ENCODE results near the gene TNFRSF12A. TPM values are rescaled to one million over a fixed set of nuclear protein-coding genes. Genes with fewer than 3 reads are reported as not detected.

TNFRSF12A gene
- total and polyA plus RNA-seq, 9 of the 15 experiments (the other 6 are each of a cell fraction or from before 2014, with no cell fraction given) = 0.41 to 61.8 (median 26.5) TPM

GRCh38 chr16:3020604-3021448 is 658 bp downstream of the TNFRSF12A start (continued):
- TF ChIP-seq, protein P1, sequence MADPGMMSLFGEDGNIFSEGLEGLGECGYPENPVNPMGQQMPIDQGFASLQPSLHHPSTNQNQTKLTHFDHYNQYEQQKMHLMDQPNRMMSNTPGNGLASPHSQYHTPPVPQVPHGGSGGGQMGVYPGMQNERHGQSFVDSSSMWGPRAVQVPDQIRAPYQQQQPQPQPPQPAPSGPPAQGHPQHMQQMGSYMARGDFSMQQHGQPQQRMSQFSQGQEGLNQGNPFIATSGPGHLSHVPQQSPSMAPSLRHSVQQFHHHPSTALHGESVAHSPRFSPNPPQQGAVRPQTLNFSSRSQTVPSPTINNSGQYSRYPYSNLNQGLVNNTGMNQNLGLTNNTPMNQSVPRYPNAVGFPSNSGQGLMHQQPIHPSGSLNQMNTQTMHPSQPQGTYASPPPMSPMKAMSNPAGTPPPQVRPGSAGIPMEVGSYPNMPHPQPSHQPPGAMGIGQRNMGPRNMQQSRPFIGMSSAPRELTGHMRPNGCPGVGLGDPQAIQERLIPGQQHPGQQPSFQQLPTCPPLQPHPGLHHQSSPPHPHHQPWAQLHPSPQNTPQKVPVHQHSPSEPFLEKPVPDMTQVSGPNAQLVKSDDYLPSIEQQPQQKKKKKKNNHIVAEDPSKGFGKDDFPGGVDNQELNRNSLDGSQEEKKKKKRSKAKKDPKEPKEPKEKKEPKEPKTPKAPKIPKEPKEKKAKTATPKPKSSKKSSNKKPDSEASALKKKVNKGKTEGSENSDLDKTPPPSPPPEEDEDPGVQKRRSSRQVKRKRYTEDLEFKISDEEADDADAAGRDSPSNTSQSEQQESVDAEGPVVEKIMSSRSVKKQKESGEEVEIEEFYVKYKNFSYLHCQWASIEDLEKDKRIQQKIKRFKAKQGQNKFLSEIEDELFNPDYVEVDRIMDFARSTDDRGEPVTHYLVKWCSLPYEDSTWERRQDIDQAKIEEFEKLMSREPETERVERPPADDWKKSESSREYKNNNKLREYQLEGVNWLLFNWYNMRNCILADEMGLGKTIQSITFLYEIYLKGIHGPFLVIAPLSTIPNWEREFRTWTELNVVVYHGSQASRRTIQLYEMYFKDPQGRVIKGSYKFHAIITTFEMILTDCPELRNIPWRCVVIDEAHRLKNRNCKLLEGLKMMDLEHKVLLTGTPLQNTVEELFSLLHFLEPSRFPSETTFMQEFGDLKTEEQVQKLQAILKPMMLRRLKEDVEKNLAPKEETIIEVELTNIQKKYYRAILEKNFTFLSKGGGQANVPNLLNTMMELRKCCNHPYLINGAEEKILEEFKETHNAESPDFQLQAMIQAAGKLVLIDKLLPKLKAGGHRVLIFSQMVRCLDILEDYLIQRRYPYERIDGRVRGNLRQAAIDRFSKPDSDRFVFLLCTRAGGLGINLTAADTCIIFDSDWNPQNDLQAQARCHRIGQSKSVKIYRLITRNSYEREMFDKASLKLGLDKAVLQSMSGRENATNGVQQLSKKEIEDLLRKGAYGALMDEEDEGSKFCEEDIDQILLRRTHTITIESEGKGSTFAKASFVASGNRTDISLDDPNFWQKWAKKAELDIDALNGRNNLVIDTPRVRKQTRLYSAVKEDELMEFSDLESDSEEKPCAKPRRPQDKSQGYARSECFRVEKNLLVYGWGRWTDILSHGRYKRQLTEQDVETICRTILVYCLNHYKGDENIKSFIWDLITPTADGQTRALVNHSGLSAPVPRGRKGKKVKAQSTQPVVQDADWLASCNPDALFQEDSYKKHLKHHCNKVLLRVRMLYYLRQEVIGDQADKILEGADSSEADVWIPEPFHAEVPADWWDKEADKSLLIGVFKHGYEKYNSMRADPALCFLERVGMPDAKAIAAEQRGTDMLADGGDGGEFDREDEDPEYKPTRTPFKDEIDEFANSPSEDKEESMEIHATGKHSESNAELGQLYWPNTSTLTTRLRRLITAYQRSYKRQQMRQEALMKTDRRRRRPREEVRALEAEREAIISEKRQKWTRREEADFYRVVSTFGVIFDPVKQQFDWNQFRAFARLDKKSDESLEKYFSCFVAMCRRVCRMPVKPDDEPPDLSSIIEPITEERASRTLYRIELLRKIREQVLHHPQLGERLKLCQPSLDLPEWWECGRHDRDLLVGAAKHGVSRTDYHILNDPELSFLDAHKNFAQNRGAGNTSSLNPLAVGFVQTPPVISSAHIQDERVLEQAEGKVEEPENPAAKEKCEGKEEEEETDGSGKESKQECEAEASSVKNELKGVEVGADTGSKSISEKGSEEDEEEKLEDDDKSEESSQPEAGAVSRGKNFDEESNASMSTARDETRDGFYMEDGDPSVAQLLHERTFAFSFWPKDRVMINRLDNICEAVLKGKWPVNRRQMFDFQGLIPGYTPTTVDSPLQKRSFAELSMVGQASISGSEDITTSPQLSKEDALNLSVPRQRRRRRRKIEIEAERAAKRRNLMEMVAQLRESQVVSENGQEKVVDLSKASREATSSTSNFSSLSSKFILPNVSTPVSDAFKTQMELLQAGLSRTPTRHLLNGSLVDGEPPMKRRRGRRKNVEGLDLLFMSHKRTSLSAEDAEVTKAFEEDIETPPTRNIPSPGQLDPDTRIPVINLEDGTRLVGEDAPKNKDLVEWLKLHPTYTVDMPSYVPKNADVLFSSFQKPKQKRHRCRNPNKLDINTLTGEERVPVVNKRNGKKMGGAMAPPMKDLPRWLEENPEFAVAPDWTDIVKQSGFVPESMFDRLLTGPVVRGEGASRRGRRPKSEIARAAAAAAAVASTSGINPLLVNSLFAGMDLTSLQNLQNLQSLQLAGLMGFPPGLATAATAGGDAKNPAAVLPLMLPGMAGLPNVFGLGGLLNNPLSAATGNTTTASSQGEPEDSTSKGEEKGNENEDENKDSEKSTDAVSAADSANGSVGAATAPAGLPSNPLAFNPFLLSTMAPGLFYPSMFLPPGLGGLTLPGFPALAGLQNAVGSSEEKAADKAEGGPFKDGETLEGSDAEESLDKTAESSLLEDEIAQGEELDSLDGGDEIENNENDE (IDR thresholded peaks at IDR 0.05; ENCODE audit: low read depth, low read length) = no peak
- TF ChIP-seq, protein P2, sequence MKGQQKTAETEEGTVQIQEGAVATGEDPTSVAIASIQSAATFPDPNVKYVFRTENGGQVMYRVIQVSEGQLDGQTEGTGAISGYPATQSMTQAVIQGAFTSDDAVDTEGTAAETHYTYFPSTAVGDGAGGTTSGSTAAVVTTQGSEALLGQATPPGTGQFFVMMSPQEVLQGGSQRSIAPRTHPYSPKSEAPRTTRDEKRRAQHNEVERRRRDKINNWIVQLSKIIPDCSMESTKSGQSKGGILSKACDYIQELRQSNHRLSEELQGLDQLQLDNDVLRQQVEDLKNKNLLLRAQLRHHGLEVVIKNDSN (CRISPR knock-in tag; IDR thresholded peaks at IDR 0.05) = no peak
- no peak for TF ChIP-seq SAFB (IDR thresholded peaks at IDR 0.05; ENCODE audit: borderline replicate concordance, low read depth, low read length)
- 0 out of 2 replicates have a peak, but pooled peaks have one; percentile 4 for TF ChIP-seq ZBTB17 (CRISPR knock-in tag; IDR thresholded peaks at IDR 0.05)
- TF ChIP-seq ZNF121 (CRISPR knock-in tag; conservative IDR thresholded peaks at IDR 0.05) = no peak
- TF ChIP-seq MIER1 (IDR thresholded peaks at IDR 0.05; ENCODE audit: low read depth) = no peak
- no peak for TF ChIP-seq ZNF197 (CRISPR knock-in tag; IDR thresholded peaks at IDR 0.05; ENCODE audit: low read depth)
- 0 out of 2 replicates have a peak, but pooled peaks have one; percentile 44 for TF ChIP-seq USF2 (CRISPR knock-in tag; IDR thresholded peaks at IDR 0.05)
- no peak for TF ChIP-seq ERF (CRISPR knock-in tag; IDR thresholded peaks at IDR 0.05)
- no peak for TF ChIP-seq HCFC1 (IDR thresholded peaks at IDR 0.05; ENCODE audit: low read depth, low read length)
- 0 out of 2 replicates have a peak, but pooled peaks have one; percentile 20 for TF ChIP-seq HDAC2 (IDR thresholded peaks at IDR 0.05)
- TF ChIP-seq, protein P3, sequence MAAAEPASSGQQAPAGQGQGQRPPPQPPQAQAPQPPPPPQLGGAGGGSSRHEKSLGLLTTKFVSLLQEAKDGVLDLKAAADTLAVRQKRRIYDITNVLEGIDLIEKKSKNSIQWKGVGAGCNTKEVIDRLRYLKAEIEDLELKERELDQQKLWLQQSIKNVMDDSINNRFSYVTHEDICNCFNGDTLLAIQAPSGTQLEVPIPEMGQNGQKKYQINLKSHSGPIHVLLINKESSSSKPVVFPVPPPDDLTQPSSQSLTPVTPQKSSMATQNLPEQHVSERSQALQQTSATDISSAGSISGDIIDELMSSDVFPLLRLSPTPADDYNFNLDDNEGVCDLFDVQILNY (CRISPR knock-in tag; IDR thresholded peaks at IDR 0.05) = no peak
- TF ChIP-seq BRCA1 (IDR thresholded peaks at IDR 0.05) = no peak
- TF ChIP-seq BRCA1 (CRISPR knock-in tag; IDR thresholded peaks at IDR 0.05) = 0 out of 2 replicates have a peak, but pooled peaks have one; percentile 81

Measured in K562 (cell line).